Muscle of leg (tissue), 11 donors: ENCODE measurements around the gene PSD. TPM values are rescaled to one million over a fixed set of nuclear protein-coding genes. Genes with fewer than 3 reads are reported as not detected.
A peak's percentile ranks its signal among the peaks of the same experiment; 100 is the strongest.

Experiments
- DNase-seq: peaks from one replicate; pipeline ENCODE4 v3.0.0; 2013
- H3K27ac ChIP-seq: one replicate; pipeline ENCODE4 v1.5.1; 2013; ENCODE audit warnings: mild to moderate bottlenecking, low read length, control low read depth
- H3K27me3 ChIP-seq: one replicate; pipeline ENCODE4 v1.6.1; 2013; ENCODE audit warnings: low read length; ENCODE audit not compliant: control insufficient read depth, insufficient read depth
- H3K36me3 ChIP-seq: one replicate; pipeline ENCODE4 v1.6.1; 2013; ENCODE audit warnings: low read length; ENCODE audit not compliant: control insufficient read depth, insufficient read depth
- H3K4me1 ChIP-seq: one replicate; pipeline ENCODE4 v1.6.1; 2013; ENCODE audit warnings: low read length; ENCODE audit not compliant: control insufficient read depth, insufficient read depth
- H3K4me3 ChIP-seq: one replicate; pipeline ENCODE4 v1.5.1; 2013; ENCODE audit warnings: low read length, control low read depth
- H3K9me3 ChIP-seq: replicated peaks from 2 replicates; pipeline ENCODE4 v1.6.1; 2013; ENCODE audit warnings: low read depth, low read length; ENCODE audit not compliant: control insufficient read depth
- WGBS: methylation state at CpG from one replicate; pipeline ENCODE4 v1.1.5; 2013; ENCODE audit warnings: missing lambda C conversion rate; ENCODE audit not compliant: insufficient coverage; 5-methylcytosine and 5-hydroxymethylcytosine counted together
- polyA plus RNA-seq, 8 donors: library from polyadenylated mRNA; unstranded; fragments of 120-200 nt; gene quantifications; one replicate each; pipeline versions ENCODE4 v1.2.1 to v1.2.3, GENCODE V29; 2013; ENCODE audit warnings: inconsistent platforms in 1 of 8, low replicate concordance in 1 of 8; ENCODE audit not compliant: insufficient read length in 8 of 8, insufficient read depth in 1 of 8
- total RNA-seq: library from RNA; stranded (reverse); fragments of 120-200 nt; gene quantifications from one replicate; pipeline ENCODE4 v1.2.4, GENCODE V29; 2013

The PSD gene
- total and polyA plus RNA-seq, 9 donors, result 6.1 to 11.0 (median 6.7) TPM

DNA sequence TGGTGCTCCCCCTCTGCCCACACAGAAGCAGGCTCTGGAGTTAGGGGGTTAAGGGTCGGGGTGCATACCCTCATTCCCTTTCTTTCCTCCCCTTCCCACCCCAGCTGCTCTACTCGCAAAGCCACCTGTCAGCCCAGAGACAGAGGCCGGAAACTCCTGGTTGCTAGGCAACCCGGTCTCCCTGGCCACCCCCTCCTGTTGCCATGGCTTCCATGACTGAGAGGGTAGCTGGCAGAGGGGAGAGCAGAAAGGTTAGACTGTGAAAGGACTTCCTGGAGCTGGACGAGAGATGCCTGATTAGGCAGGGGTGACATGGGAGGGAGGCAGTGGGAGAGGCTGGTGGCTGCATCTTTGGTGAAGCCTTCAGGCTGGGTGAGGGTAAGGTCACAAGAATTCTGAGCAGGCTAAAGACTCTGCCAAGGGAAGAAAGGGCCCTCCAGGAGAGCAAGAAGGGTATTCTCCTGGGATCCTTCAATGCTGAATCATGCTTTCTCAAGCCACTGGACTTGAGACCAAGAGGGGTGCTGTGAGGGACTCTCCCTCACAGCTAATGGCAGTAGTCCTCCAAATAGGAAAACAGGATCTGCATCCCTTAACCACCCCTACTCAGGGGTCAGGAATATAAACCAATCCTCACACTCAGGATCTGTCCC is 5.4 kb downstream of the PSD start:
- WGBS, result 2% methylated on average over 3 of the region's 5 CpGs
- Histone ChIP-seq H3K9me3 (no peaks in the 10 kb centered on the region), H3K4me1 (peaks cover 26% of the 10 kb centered on the region), H3K27ac (no peak overlapping the region), H3K36me3 (no peaks in the 10 kb centered on the region), H3K4me3 (no peak overlapping the region), H3K27me3 (peaks cover 64% of the 10 kb centered on the region)
- no peak for DNase-seq

DNA sequence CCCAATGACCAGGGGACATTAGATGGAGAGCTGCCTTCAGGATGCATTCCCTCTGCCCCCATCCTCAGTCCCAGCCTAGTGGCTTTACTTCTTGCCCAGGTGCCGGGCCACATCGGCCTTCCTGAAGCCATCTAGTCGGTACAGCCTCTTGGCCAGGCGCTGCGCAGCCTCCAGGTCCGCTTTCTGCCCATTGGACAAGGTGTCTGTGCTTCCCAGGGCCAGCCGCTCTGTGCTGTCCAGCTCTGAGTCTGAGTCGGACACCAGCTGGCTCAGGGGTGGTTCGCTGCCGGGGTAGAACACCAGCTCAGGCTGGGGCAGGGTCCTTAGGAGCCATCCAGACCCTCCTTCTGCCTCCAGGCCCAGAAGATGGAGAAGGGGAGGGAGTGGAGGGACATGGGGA is 6.3 kb downstream of the PSD start:
- DNase-seq, result no peak
- no peaks in the 10 kb centered on the region for H3K36me3 ChIP-seq
- H3K9me3 ChIP-seq, result no peaks in the 10 kb centered on the region
- peaks cover 69% of the 10 kb centered on the region for H3K27me3 ChIP-seq
- no peak overlapping the region for H3K4me3 ChIP-seq
- peaks cover 28% of the 10 kb centered on the region for H3K4me1 ChIP-seq
- H3K27ac ChIP-seq, result no peak overlapping the region
- 81% methylated on average over 8 of the region's 10 CpGs for WGBS

DNA sequence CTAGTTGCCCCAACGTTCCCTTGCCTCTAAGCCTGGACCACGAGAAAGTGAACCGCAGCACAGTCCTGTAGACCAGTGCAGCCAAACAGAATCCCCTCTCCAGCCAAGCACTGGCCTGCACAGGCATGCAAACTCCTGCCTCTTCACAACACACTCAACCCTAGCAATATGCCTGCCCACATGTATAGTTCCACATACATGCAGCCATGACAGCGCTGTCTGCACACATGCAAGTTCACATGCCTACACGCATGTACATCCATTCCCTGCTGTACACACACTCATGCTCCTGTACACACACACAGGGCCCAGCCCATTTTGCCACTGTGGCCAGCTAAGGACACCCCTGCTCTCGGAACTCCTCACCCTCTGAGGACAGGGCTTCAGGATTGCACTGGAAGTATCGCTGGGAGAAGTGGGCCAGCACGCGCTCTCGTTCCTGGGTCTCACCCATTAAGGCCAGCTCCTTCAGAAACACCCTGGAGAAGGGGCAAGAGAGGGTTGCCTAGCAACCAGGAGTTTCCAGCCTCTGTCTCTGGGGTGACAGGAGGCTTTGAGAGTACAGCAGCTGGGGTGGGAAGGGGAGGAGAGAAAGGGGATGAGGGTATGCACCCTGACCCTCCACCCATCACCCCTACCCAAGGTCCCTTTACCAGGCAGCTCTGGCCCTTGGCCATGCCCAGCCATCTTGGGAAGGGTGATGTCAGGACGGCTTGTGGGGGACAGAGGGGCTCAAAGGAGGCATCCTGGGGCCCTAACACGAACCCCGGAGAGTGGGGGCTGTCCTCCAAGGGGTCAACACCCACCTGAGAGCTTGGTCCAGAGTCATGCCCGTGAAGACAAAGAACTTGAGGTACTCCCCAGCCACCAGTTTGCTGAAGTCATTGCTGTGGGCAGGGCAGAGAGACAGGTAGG is 7.0 kb downstream of the PSD start:
- 72% methylated on average over 12 of the region's 14 CpGs for WGBS
- H3K27ac ChIP-seq, result no peak overlapping the region

DNA sequence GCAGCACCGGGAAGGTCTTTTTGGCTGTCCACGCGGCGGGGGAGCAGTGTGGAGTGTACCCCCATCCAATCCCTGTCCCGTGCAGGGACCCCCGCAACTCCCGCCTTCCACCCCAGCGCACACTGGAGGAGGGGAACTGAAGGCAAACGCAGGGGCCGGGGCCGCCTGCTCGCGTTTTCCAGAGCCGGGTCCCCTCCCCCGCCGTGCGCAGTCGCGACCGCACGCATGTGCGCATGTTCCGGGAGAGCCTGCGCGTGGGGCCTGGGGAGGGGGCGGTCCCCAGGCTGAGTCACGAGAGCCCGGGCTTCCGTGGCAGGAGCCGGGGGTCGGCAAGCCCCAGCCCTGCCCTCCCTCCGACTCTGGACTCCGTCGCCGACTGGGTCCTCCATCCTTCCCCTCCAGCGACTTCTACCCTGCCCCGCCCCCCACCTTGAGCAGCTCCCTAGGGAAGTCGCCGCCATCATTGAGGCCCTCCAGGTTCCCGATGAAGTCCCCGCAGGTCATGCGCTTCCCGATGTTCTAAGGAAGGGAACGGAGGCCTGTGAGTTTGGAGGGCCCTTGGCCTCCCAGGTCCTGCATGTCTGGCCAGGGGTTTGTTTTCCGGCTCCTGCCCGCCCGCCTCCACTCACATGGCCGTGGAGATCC is 8.0 kb downstream of the PSD start:
- Histone ChIP-seq H3K27ac (peak overlapping the region; percentile 86), H3K4me3 (peak overlapping the region; percentile 42), H3K27me3 (peaks cover 69% of the 10 kb centered on the region), H3K36me3 (no peaks in the 10 kb centered on the region), H3K9me3 (no peaks in the 10 kb centered on the region), H3K4me1 (peaks cover 28% of the 10 kb centered on the region)
- DNase-seq, result peak; percentile 82
- under 1% methylated on average over 37 of the region's 48 CpGs for WGBS

More for the DNA sequence above, 7.0 kb downstream of the PSD start:
- Histone ChIP-seq H3K36me3 (no peaks in the 10 kb centered on the region), H3K27me3 (peaks cover 69% of the 10 kb centered on the region), H3K4me1 (peaks cover 28% of the 10 kb centered on the region), H3K9me3 (no peaks in the 10 kb centered on the region), H3K4me3 (no peak overlapping the region)
- DNase-seq, result no peak

DNA sequence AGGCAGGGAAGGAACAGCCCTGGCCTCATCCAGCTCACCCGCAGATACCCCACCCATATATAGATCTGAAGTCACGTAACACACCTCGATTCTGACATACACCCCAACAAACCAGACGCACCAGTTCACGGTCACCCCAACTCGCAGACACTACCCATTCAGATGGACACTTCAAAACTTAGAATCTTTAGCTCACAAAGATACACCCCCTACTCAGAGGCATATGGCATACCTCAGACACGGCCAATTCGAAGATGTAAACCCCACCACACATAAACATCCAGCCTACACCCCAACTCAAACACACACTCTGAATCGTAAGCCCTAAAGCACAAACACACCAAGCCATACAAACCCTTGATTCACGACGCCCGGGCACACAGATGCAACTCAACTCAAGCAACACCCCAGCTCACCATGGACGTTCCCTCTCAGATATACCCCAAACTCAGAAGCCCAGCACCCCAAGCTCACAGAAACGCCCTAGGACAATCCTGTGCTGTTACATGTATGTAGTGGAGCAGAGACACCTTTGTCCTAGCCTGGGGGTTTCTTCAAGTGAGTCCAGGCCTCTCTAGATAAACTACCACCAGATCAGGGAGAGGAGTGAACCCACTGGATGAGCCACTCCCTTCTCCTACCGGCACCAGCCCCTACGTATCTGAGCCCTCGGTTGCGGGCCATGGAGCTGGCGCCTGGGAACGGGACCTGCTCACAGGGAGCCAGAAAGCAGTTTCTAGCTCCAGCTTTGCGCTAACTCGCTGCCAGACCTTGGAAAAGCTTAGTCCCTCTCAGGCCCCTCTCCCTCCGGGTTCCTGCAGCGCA is 8.8 kb downstream of the PSD start:
- Histone ChIP-seq H3K27me3 (peaks cover 67% of the 10 kb centered on the region), H3K4me3 (peak overlapping the region; percentile 42), H3K36me3 (no peaks in the 10 kb centered on the region), H3K27ac (peak overlapping the region; percentile 86), H3K4me1 (peaks cover 28% of the 10 kb centered on the region), H3K9me3 (no peaks in the 10 kb centered on the region)
- 19% methylated on average over 15 of the region's 24 CpGs for WGBS
- no peak for DNase-seq

DNA sequence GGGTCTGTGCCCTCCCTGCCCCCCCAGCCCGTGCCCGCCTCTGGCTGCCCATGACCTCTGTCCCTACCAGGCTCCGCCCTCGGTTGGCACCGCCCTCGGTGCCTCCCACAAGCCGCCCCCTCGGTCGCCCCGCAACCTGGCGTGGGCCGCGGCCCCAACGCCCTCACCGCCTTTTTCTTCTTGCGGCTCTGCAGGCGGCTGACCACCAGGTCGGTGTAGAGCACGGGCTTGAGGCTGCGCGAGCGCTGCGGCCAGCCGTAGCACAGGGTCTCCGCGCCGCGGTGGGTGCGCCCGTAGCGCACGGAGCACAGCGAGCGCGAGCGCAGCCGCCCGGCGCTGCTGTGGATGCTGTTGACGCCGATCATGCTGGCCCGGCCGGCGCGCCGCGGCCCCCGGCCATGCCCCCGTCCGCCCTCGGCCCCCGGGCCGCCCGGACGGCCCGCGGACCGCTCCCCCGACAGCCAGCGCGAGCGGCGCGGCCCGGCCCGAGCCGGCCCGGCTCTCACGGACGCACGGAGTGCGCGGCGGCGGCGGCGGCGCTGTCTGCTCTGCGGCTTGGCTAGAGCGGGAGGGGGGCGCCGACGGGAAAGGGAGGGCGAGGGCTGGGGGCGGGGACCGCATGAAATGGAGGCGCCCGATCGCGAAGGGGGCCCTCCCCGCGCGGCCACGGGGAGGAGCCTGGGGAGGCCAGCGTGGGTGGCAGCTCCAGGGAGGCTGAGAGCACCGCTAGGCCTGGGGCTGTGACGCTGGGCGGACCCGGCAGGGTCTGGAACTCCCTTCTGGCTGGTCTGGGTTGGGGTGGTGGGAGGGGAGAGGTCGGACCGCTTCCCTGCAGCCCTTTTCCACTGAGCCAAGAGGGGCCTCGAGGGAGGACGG is 9.6 kb downstream of the PSD start:
- Histone ChIP-seq H3K27ac (peak overlapping the region; percentile 86), H3K4me3 (peak overlapping the region; percentile 42), H3K27me3 (peaks cover 61% of the 10 kb centered on the region), H3K36me3 (no peaks in the 10 kb centered on the region), H3K9me3 (no peaks in the 10 kb centered on the region), H3K4me1 (peaks cover 28% of the 10 kb centered on the region)
- peak; percentile 87 for DNase-seq
- under 1% methylated on average over 96 of the region's 103 CpGs for WGBS

DNA sequence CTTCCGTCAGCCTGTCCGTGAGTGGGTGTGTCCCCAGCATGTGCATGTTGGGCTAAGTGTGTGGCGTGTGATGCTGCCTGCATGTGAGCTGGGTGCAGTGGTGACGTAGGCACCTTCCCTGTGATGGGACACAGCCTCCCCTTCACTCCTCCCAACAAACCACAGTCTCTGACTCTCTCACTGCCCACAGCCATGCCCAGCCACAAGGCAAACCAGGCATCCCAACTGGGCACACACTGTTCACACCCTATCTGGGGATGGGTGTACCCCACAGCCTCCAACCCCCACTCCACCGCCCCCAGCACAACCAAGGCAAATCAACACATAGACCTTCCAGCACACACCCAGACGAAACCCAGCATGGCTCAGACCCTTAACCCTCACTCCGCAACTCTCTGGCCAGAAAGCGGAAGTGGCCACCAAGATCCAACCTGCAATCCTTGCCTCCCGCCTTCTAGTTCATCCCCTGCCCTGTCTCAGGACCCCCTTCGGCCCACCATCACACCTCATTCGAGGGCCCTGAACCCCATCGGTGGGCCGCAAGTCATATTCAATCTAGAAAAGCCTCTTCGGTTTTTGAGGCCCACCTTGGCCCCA is 10.4 kb downstream of the PSD start:
- no peak overlapping the region for H3K27ac ChIP-seq
- DNase-seq, result no peak
- H3K4me3 ChIP-seq, result peak overlapping the region; percentile 42
- H3K36me3 ChIP-seq, result peaks cover 4% of the 10 kb centered on the region
- no peaks in the 10 kb centered on the region for H3K9me3 ChIP-seq
- H3K27me3 ChIP-seq, result peaks cover 55% of the 10 kb centered on the region
- H3K4me1 ChIP-seq, result peaks cover 28% of the 10 kb centered on the region
- 54% methylated on average over 11 of the region's 14 CpGs for WGBS

DNA sequence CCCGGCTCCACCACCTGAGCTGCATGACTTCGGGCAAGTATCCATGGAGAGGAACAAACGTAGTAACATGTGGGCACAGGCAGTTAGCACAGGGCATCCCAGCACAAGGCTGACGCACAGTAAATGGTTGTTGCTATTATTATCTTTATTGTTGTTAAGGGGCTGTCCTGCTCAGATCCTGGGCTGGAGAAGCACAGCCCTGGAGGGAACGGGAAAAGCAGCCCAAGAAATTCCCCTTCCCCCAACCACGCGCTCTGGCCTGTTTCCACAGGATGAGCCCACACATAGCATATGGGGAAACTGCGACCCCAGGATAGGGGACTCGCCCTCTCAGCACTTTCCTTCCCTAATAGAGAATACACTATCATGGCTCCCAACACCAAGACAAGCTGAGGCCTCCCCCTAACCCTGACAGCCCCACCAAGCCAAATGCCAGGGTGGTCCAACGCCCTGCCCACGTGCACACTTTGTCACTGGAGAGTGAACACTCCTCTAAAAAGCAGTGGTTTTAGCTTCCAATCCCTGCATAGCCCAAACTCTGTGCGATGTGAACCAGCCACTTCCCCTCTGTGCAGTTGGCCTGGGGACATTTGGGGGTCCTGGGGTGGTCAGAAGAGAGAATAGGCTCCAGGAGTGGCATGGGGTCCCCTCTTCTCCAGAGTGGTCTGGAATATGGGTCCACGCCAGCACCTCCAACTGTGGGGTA is 11.0 kb downstream of the PSD start:
- DNase-seq, result no peak
- H3K27ac ChIP-seq, result no peak overlapping the region
- no peak overlapping the region for H3K4me3 ChIP-seq
- peaks cover 4% of the 10 kb centered on the region for H3K36me3 ChIP-seq
- no peaks in the 10 kb centered on the region for H3K9me3 ChIP-seq
- H3K27me3 ChIP-seq, result peaks cover 49% of the 10 kb centered on the region
- 70% methylated on average over 4 of the region's 13 CpGs for WGBS
- H3K4me1 ChIP-seq, result peaks cover 28% of the 10 kb centered on the region
